Right lobe of liver (tissue), 4 donors: ENCODE measurements around the gene KLHL17.

ENCODE experiments used
- CTCF ChIP-seq, 4 donors: fragments of 200-600 bp in 3 of 4; fragments of 450-650 bp in 1 of 4; IDR thresholded peaks; one replicate each; pipeline versions ENCODE4 v1.5.1 to v1.8.0; 2016 to 2022; ENCODE audit warnings: antibody characterized with exemption in 4 of 4, mild to moderate bottlenecking in 2 of 4
- POLR2A ChIP-seq: fragments of 450-650 bp; IDR thresholded peaks from one replicate; pipeline ENCODE4 v1.6.1; 2017; ENCODE audit warnings: antibody characterized with exemption, mild to moderate bottlenecking
- donor health status: DM: no; HTN: no; CAD: no.
- donor health status: DM: no; HTN: no; CAD: no.
- donor health status: DM: no; HTN: yes; CAD: no.

GRCh38 chr1:996851-997712, 36.7 kb downstream of the KLHL17 start:
- TF ChIP-seq CTCF (IDR thresholded peaks at IDR 0.05) (no peak), POLR2A (no peak)
